Endodermal cell (in vitro differentiated cells): Measurements from ENCODE around the gene CD320. TPM values are rescaled to one million over a fixed set of nuclear protein-coding genes. Genes with fewer than 3 reads are reported as not detected.
"Not testable (repeated sequence)": the region's sequence is repeated elsewhere in the genome, so short reads cannot be mapped to it uniquely, and the experiment has no call there.

ENCODE experiments used
- DNase-seq: peaks from one replicate; pipeline ENCODE4 v3.0.0-alpha.2; 2017
- H3K27ac ChIP-seq: 2 replicates; pipeline ENCODE4 v1.5.1; 2013; ENCODE audit warnings: mild to moderate bottlenecking, low read depth, low read length, moderate library complexity
- H3K27me3 ChIP-seq: 2 replicates; pipeline ENCODE4 v1.6.1; 2013; ENCODE audit warnings: mild to moderate bottlenecking, low read length, moderate library complexity; ENCODE audit not compliant: insufficient read depth, control insufficient read depth, poor library complexity, severe bottlenecking
- H3K36me3 ChIP-seq: 2 replicates; pipeline ENCODE4 v1.7.0; 2013; ENCODE audit warnings: mild to moderate bottlenecking, low read length, moderate library complexity; ENCODE audit not compliant: control insufficient read depth, insufficient read depth
- H3K4me1 ChIP-seq: one replicate; pipeline ENCODE4 v1.7.0; 2013; ENCODE audit warnings: low read length; ENCODE audit not compliant: control insufficient read depth, insufficient read depth
- H3K4me3 ChIP-seq: 2 replicates; pipeline ENCODE4 v1.5.1; 2013; ENCODE audit warnings: mild to moderate bottlenecking, low read length, moderate library complexity
- H3K9ac ChIP-seq: 2 replicates; pipeline ENCODE4 v1.6.1; 2013; ENCODE audit warnings: mild to moderate bottlenecking, low read length, moderate library complexity; ENCODE audit not compliant: poor library complexity, severe bottlenecking; ENCODE audit errors: extremely low read depth
- H3K9me3 ChIP-seq: 2 replicates; pipeline ENCODE4 v1.6.1; 2013; ENCODE audit warnings: mild to moderate bottlenecking, low read length, moderate library complexity; ENCODE audit not compliant: control insufficient read depth
- H3K27ac Mint-ChIP-seq: 2 replicates; pipeline ENCODE4 v1.8.0; 2020; ENCODE audit warnings: mixed read lengths
- H3K27me3 Mint-ChIP-seq: 2 replicates; pipeline ENCODE4 v1.8.0; 2021; ENCODE audit warnings: mild to moderate bottlenecking, mixed read lengths; ENCODE audit not compliant: insufficient read depth
- H3K36me3 Mint-ChIP-seq: 2 replicates; pipeline ENCODE4 v1.8.0; 2020; ENCODE audit warnings: low read depth, mixed read lengths
- H3K4me1 Mint-ChIP-seq: 2 replicates; pipeline ENCODE4 v1.8.0; 2020; ENCODE audit warnings: mixed read lengths
- H3K4me3 Mint-ChIP-seq: 2 replicates; pipeline ENCODE4 v1.8.0; 2020; ENCODE audit warnings: mild to moderate bottlenecking, moderate library complexity, mixed read lengths
- H3K9me3 Mint-ChIP-seq: 2 replicates; pipeline ENCODE4 v1.8.0; 2020; ENCODE audit warnings: mild to moderate bottlenecking, mixed read lengths
- CTCF ChIP-seq: fragments of 200-600 bp; sonication (generic); conservative IDR thresholded peaks from 2 replicates; pipeline ENCODE4 v1.5.0; 2021; ENCODE audit warnings: antibody characterized with exemption, mild to moderate bottlenecking
- WGBS, 2 experiments: methylation state at CpG; one replicate each; pipeline versions ENCODE4 v1.1.5 to v1.1.7; 2013; ENCODE audit warnings: missing lambda C conversion rate in 2 of 2, mixed read lengths in 1 of 2; ENCODE audit not compliant: insufficient coverage in 1 of 2, insufficient read length in 1 of 2; 5-methylcytosine and 5-hydroxymethylcytosine counted together
- total RNA-seq, 2 donors: library from RNA; stranded (reverse); fragmentation: NEBNext Ultra II Directional in 1 of 2; extraction: Animal tissue kit (Norgen Biotek cat#: 25700) in 1 of 2; gene quantifications; 2 replicates in 1 of 2; 3 replicates in 1 of 2; pipeline ENCODE4 v1.2.1, GENCODE V29; 2021

CD320 gene
- total RNA-seq, 2 donors from 2014 or later = 63.4 to 72.7 TPM

GRCh38 chr19:8343483-8343844 is 35.3 kb upstream of the CD320 start:
- WGBS, 2 experiments = 54 to 56% methylated on average over 6 to 11 of the region's 11 CpGs
- Mint-ChIP-seq H3K36me3 (no peaks in the 10 kb centered on the region), H3K4me1 (peaks cover 4% of the 10 kb centered on the region), H3K27ac (no peak overlapping the region), H3K27me3 (peaks cover 32% of the 10 kb centered on the region), H3K9me3 (no peaks in the 10 kb centered on the region), H3K4me3 (peak overlapping the region; percentile 56)
- DNase-seq = no peak
- Histone ChIP-seq H3K36me3 (no peaks in the 10 kb centered on the region), H3K9ac (no peak overlapping the region), H3K27ac (no peak overlapping the region), H3K9me3 (no peaks in the 10 kb centered on the region), H3K27me3 (peaks cover 20% of the 10 kb centered on the region), H3K4me3 (no peak overlapping the region), H3K4me1 (no peaks in the 10 kb centered on the region)
- no peak for TF ChIP-seq CTCF

- DNase-seq = peak; percentile 100
- Histone ChIP-seq H3K27ac (no peak within 1 kb of the TSS), H3K4me1 (no peaks in the 10 kb centered on the region), H3K9me3 (no peaks in the 10 kb centered on the region), H3K9ac (no peak within 1 kb of the TSS), H3K36me3 (no peaks in the 10 kb centered on the region), H3K27me3 (peaks cover 20% of the 10 kb centered on the region), H3K4me3 (peak within 1 kb of the TSS; percentile 75)
- no peak for TF ChIP-seq CTCF
- Mint-ChIP-seq H3K4me1 (peaks cover 4% of the 10 kb centered on the region), H3K9me3 (no peaks in the 10 kb centered on the region), H3K36me3 (no peaks in the 10 kb centered on the region), H3K27me3 (peaks cover 36% of the 10 kb centered on the region), H3K27ac (no peak within 1 kb of the TSS), H3K4me3 (peak within 1 kb of the TSS; percentile 56)
- 12 to 15% methylated on average over 28 to 65 of the region's 65 CpGs for WGBS, 2 experiments
Measured at GRCh38 chr19:8342684-8343482, 34.7 kb upstream of the CD320 start, which contains the start of gene KANK3. KANK3 (minus strand) TSS chr19:8343262; CDS start chr19:8337828, 5,434 bp downstream.

GRCh38 chr19:8342316-8342683 is 34.1 kb upstream of the CD320 start:
- no peaks in the 10 kb centered on the region for H3K36me3 Mint-ChIP-seq
- no peak overlapping the region for H3K27ac Mint-ChIP-seq
- peak overlapping the region; percentile 56 for H3K4me3 Mint-ChIP-seq
- no peaks in the 10 kb centered on the region for H3K9me3 ChIP-seq
- H3K9me3 Mint-ChIP-seq = no peaks in the 10 kb centered on the region
- H3K27ac ChIP-seq = no peak overlapping the region
- peaks cover 4% of the 10 kb centered on the region for H3K4me1 Mint-ChIP-seq
- H3K9ac ChIP-seq = no peak overlapping the region
- peaks cover 20% of the 10 kb centered on the region for H3K27me3 ChIP-seq
- DNase-seq = peak; percentile 66
- no peak for TF ChIP-seq CTCF
- no peak overlapping the region for H3K4me3 ChIP-seq
- 47 to 57% methylated on average over 4 to 14 of the region's 14 CpGs for WGBS, 2 experiments
- peaks cover 42% of the 10 kb centered on the region for H3K27me3 Mint-ChIP-seq
- H3K4me1 ChIP-seq = no peaks in the 10 kb centered on the region
- H3K36me3 ChIP-seq = no peaks in the 10 kb centered on the region

GRCh38 chr19:8341504-8341903 is 33.3 kb upstream of the CD320 start:
- not testable (repeated sequence) for H3K36me3 ChIP-seq, H3K9ac ChIP-seq, H3K9me3 ChIP-seq, H3K27ac ChIP-seq, H3K4me3 ChIP-seq, H3K4me1 Mint-ChIP-seq, H3K27ac Mint-ChIP-seq, H3K4me3 Mint-ChIP-seq, H3K4me1 ChIP-seq, H3K9me3 Mint-ChIP-seq, H3K36me3 Mint-ChIP-seq
- peaks cover 50% of the 10 kb centered on the region for H3K27me3 Mint-ChIP-seq
- DNase-seq = peak; percentile 26
- H3K27me3 ChIP-seq = peaks cover 23% of the 10 kb centered on the region
- 85 to 89% methylated on average over 4 of the region's 4 CpGs for WGBS, 2 experiments
